Activated CD8-positive, alpha-beta memory T cell treated with anti-CD3 and anti-CD28 coated beads, Interleukin-2, amount 50 U/mL, for 1 hour (primary cell): ENCODE results near the gene LTBP4.
A peak's percentile ranks its signal among the peaks of the same experiment; 100 is the strongest.
"Not testable (repeated sequence)": the region's sequence is repeated elsewhere in the genome, so short reads cannot be mapped to it uniquely, and the experiment has no call there.

ENCODE experiments used
- DNase-seq: peaks from one replicate; pipeline ENCODE4 v3.0.0-alpha.2; 2020; ENCODE audit errors: extremely low read depth

The LTBP4 gene, protein sequence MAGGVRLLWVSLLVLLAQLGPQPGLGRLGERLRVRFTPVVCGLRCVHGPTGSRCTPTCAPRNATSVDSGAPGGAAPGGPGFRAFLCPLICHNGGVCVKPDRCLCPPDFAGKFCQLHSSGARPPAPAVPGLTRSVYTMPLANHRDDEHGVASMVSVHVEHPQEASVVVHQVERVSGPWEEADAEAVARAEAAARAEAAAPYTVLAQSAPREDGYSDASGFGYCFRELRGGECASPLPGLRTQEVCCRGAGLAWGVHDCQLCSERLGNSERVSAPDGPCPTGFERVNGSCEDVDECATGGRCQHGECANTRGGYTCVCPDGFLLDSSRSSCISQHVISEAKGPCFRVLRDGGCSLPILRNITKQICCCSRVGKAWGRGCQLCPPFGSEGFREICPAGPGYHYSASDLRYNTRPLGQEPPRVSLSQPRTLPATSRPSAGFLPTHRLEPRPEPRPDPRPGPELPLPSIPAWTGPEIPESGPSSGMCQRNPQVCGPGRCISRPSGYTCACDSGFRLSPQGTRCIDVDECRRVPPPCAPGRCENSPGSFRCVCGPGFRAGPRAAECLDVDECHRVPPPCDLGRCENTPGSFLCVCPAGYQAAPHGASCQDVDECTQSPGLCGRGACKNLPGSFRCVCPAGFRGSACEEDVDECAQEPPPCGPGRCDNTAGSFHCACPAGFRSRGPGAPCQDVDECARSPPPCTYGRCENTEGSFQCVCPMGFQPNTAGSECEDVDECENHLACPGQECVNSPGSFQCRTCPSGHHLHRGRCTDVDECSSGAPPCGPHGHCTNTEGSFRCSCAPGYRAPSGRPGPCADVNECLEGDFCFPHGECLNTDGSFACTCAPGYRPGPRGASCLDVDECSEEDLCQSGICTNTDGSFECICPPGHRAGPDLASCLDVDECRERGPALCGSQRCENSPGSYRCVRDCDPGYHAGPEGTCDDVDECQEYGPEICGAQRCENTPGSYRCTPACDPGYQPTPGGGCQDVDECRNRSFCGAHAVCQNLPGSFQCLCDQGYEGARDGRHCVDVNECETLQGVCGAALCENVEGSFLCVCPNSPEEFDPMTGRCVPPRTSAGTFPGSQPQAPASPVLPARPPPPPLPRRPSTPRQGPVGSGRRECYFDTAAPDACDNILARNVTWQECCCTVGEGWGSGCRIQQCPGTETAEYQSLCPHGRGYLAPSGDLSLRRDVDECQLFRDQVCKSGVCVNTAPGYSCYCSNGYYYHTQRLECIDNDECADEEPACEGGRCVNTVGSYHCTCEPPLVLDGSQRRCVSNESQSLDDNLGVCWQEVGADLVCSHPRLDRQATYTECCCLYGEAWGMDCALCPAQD (N-terminal part only)

GRCh38 chr19:40601134-40601974 lies at the start of gene LTBP4:
LTBP4 (plus strand) TSS chr19:40601369; CDS start chr19:40601388, 19 bp downstream.
- no peak for DNase-seq

- no peak for DNase-seq
These were observed 48.3 kb upstream of the LTBP4 start for GRCh38 chr19:40552848-40553247.

GRCh38 chr19:40553885-40554857 lies 47.0 kb upstream of the LTBP4 start:
- no peak for DNase-seq

- no peak for DNase-seq
These were observed 45.0 kb upstream of the LTBP4 start for GRCh38 chr19:40555978-40556689.

DNA sequence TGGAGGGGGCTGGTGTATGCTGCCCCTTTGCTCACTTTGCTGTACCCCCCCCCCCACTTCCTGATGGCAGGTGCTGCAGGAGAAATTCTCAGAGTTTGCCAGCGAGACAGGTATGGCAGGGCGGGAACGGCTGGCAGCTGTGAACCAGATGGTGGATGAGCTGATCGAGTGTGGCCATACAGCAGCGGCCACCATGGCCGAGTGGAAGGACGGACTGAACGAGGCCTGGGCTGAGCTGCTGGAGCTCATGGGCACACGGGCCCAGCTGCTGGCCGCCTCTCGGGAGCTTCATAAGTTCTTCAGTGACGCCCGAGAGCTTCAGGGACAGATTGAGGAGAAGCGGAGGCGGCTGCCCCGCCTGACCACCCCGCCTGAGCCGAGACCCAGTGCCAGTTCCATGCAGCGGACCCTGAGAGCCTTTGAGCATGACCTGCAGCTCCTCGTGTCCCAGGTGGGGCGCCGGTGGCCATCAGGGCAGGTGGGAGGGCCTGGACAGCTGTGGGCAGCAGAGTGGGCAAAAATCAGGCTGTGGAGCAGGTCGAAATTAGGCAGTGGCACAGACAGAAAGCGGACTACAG lies 44.1 kb upstream of the LTBP4 start:
- DNase-seq, result no peak

- no peak for DNase-seq
These were observed 41.8 kb upstream of the LTBP4 start for GRCh38 chr19:40559394-40559793.

GRCh38 chr19:40560092-40560507 lies 41.1 kb upstream of the LTBP4 start:
- no peak for DNase-seq

GRCh38 chr19:40561947-40562346 lies 39.2 kb upstream of the LTBP4 start:
- DNase-seq, result no peak

DNA sequence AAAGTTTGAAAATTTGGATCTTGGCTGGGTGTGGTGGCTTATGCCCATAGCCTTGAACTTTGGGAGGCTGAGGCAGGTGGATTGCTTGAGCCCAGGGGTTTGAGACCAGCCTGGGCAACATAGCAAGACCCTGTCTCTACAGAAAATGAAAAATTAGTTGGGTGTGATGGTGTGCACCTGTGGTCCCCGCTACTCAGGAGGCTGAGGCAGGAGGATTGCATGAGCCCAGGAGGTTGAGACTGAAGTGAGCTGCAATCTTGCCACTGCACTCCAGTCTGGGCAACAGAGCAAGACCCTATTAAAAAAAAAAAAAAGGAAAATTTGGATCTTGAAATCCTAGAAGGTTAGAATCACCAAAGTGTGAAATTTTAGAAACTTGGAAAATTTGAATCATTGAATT lies 36.6 kb upstream of the LTBP4 start:
- not testable (repeated sequence) for DNase-seq

GRCh38 chr19:40565355-40565754 lies 35.8 kb upstream of the LTBP4 start:
- no peak for DNase-seq

- DNase-seq, result no peak
These were observed 35.2 kb upstream of the LTBP4 start for GRCh38 chr19:40565910-40566495.

DNA sequence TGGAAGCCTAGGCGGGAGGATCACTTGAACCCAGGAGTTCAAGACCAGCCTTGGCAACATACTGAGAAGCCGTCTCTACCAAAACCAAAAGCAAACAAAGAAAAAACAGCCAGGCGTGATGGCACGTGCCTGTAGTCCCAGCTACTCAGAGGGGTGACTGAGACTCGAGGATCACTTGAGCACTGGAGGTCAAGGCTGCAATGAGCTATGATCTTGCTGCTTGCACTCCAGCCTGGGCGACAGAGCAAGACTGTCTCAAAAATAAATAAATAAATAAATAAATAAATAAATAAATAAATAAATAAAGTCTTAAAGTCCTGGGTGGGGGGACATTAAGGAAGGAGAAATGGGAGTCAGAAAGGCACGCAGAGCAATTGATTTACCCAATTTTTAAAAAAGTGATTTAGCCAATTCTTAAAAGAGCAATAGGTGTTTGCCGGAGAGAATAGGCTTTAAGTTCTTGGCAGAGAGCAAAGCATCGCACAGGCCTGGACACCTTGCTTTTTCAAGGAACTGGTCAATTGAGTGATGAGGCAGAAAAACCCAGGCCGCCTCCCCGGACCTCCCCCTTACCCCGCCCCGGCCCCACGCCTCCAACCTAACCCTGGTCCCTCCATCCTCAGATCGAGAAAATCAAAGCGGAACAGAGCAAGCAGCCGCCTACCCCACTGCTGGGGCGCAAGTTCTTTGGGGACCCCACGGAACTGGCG lies 34.0 kb upstream of the LTBP4 start:
- no peak for DNase-seq

- no peak for DNase-seq
These were observed 33.2 kb upstream of the LTBP4 start for GRCh38 chr19:40567750-40568494.

- DNase-seq, result peak; percentile 94
These were observed 30.7 kb upstream of the LTBP4 start for GRCh38 chr19:40570313-40571004.

- DNase-seq, result no peak
These were observed 30.2 kb upstream of the LTBP4 start for GRCh38 chr19:40571005-40571318.

DNA sequence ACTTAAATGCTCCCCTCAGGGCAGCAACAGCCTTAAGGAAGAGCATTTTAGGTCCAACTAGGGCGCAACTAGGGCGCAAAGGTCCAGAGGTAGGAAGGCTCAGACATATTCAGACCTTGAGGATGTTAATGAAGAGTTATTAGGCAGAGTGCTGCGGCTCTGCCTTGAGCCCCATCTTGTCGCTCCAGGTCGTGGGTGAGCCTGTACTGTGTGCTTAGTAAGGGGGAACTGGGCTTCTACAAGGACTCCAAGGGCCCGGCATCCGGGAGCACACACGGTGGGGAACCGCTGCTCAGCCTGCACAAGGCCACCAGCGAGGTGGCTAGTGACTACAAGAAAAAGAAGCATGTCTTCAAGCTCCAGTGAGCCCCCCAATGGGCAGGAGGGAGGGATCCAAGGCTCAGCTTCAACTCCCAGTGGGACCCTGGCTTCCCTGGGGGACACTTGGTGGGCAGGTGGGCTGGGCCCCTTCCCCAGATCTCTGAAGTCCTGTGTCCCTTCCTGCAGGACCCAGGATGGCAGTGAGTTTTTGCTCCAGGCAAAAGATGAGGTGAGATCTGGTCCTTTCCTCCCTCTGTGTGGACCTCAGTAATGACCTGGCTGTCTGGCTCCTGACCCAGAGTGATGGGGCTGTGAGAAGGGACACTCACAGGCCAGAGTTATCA lies 29.2 kb upstream of the LTBP4 start:
- DNase-seq, result no peak
